Mammary epithelial cell (primary cell): ENCODE data around the gene NOS2.

Source experiments
- EZH2 ChIP-seq: IDR thresholded peaks from 2 replicates; pipeline ENCODE4 v1.6.1; 2012; ENCODE audit warnings: low read length, inconsistent platforms, borderline replicate concordance
- TF ChIP-seq, protein P1 (sequence below), 2 donors: IDR thresholded peaks in 1 of 2; conservative IDR thresholded peaks in 1 of 2; 2 replicates each; pipeline ENCODE4 v1.5.1; 2011 to 2012; ENCODE audit warnings: inconsistent platforms in 2 of 2, low read length in 2 of 2, mild to moderate bottlenecking in 2 of 2, control low read depth in 1 of 2, low read depth in 1 of 2; ENCODE audit not compliant: insufficient read depth in 1 of 2; ENCODE audit errors: extremely low read depth in 1 of 2

- TF ChIP-seq, protein P1, sequence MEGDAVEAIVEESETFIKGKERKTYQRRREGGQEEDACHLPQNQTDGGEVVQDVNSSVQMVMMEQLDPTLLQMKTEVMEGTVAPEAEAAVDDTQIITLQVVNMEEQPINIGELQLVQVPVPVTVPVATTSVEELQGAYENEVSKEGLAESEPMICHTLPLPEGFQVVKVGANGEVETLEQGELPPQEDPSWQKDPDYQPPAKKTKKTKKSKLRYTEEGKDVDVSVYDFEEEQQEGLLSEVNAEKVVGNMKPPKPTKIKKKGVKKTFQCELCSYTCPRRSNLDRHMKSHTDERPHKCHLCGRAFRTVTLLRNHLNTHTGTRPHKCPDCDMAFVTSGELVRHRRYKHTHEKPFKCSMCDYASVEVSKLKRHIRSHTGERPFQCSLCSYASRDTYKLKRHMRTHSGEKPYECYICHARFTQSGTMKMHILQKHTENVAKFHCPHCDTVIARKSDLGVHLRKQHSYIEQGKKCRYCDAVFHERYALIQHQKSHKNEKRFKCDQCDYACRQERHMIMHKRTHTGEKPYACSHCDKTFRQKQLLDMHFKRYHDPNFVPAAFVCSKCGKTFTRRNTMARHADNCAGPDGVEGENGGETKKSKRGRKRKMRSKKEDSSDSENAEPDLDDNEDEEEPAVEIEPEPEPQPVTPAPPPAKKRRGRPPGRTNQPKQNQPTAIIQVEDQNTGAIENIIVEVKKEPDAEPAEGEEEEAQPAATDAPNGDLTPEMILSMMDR (conservative IDR thresholded peaks at IDR 0.05 in 1 of 2, IDR thresholded peaks at IDR 0.05 in 1 of 2; ENCODE audit: extremely low read depth in 1 of 2, insufficient read depth in 1 of 2, low read depth in 1 of 2, low read length in 2 of 2) = no peak
- TF ChIP-seq EZH2 = no peak
Measured at GRCh38 chr17:27809555-27809954, 9.2 kb upstream of the NOS2 start.
